Measurements from ENCODE around the gene SAPCD2. TPM values are rescaled to one million over a fixed set of nuclear protein-coding genes. Genes with fewer than 3 reads are reported as not detected.
A peak's percentile ranks its signal among the peaks of the same experiment; 100 is the strongest.

Gene SAPCD2
- total and polyA plus RNA-seq, 9 donors = 0.10 to 0.62 (median 0.31) TPM; not detected in 2

DNA sequence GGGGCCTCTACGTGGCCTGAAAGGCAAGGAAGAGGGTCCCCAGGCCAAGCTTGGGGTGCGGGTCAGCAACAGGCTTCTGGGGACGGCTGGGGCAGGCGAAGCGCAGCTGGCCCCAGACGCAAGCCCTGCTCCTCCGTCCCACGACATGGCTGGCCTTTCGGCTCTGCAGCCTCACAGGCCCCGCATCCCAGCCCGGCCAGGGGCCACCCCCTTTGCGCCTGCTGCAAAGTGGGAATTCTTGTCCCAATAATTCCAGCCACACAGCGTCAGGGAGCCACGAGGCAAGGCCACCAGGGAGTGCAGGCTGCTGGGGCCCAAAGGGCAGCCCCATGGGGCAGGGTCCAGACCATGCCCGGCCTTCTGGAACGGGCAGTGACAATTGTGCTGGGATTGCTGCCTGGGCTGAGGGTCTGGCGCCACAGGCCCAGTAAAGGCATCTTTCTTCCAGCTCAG lies 15.4 kb downstream of the SAPCD2 start:
- H3K4me3 ChIP-seq = no peak overlapping the region
- WGBS, 3 donors = 68 to 76% (median 75%) methylated on average over 15 to 17 of the region's 17 CpGs
- H3K27ac ChIP-seq = peak overlapping the region; percentile 62 to 69

DNA sequence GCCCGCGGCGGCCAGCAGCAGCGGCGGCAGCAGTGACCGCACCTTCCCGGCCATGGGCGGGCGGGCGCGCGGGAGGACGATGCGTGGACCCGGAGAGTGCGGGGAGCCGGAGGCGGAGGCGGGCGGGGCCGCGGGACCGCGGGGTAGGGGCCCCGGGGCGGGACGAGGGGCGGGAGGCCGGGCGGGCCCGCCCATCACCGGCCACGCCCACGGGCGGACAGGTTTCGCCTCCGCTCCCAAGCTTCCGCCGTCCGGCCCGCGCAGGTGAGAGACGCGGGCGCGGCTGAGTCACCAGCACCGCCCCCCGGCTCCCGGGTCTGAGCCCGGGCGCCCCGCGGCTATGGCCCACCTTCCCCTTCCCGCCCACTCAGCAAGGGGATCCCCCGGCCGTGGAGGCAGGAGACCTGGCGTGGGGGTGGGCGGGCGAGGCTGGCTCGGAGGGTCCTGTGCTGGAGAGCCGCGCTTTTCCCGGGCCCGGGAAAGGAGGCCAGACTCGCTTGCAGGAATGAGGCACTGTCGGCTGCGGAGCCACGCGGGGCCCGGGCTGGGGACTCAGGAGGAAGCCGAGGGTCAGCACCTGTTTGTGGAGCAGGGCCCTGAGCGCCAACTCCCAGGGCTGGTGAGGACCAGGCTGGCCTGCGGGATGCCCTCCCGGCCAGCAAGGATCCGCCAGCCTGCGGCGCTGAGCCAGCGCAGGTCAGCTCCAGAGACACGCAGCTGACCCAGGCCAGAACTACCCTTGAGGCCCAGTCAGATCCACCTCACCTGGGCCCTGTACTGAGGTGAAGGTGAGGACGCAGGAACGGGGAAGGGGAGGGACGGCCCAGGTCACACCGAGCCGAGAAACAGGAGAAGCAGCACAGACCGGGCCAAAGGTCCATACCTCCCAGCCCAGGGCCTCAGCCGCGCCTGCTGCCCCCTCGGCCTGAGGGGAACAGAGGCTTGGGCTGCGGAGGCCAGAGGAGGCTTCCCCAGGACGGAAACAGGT lies 16.1 kb downstream of the SAPCD2 start, which contains the start of gene ENTPD2:
TSS of gene ENTPD2 (minus strand) at position 118 of the 988 bp plus-strand sequence. CDS start at position 54, 64 bp downstream.
- Histone ChIP-seq H3K9me3 (no peaks in the 10 kb centered on the region), H3K4me1 (ENCODE audit: insufficient read depth) (peaks cover 22% of the 10 kb centered on the region), H3K4me3 (peak within 1 kb of the TSS; percentile 13), H3K36me3 (no peaks in the 10 kb centered on the region), H3K27me3 (no peaks in the 10 kb centered on the region), H3K27ac (peak within 1 kb of the TSS in 1 of 2 donors; percentile 69)
- 24 to 37% (median 27%) methylated on average over 45 to 90 of the region's 90 CpGs for WGBS, 3 donors
- DNase-seq = peak in 1 of 5 donors; percentile 30
- intact Hi-C loops (cut with DNase I) = no loop called here
- no peak for TF ChIP-seq EP300 (IDR thresholded peaks at IDR 0.05)

More for the DNA sequence above, 15.4 kb downstream of the SAPCD2 start:
- Histone ChIP-seq H3K9me3 (no peaks in the 10 kb centered on the region), H3K27me3 (no peaks in the 10 kb centered on the region), H3K4me1 (ENCODE audit: insufficient read depth) (peaks cover 22% of the 10 kb centered on the region), H3K36me3 (no peaks in the 10 kb centered on the region)
- intact Hi-C loops (cut with DNase I) = no loop called here
- DNase-seq = peak in 1 of 5 donors; percentile 22
- TF ChIP-seq EP300 (IDR thresholded peaks at IDR 0.05) (no peak), POLR2A (IDR thresholded peaks at IDR 0.05) (no peak)
- TF ChIP-seq, protein P1, sequence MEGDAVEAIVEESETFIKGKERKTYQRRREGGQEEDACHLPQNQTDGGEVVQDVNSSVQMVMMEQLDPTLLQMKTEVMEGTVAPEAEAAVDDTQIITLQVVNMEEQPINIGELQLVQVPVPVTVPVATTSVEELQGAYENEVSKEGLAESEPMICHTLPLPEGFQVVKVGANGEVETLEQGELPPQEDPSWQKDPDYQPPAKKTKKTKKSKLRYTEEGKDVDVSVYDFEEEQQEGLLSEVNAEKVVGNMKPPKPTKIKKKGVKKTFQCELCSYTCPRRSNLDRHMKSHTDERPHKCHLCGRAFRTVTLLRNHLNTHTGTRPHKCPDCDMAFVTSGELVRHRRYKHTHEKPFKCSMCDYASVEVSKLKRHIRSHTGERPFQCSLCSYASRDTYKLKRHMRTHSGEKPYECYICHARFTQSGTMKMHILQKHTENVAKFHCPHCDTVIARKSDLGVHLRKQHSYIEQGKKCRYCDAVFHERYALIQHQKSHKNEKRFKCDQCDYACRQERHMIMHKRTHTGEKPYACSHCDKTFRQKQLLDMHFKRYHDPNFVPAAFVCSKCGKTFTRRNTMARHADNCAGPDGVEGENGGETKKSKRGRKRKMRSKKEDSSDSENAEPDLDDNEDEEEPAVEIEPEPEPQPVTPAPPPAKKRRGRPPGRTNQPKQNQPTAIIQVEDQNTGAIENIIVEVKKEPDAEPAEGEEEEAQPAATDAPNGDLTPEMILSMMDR (IDR thresholded peaks at IDR 0.05) = no peak

DNA sequence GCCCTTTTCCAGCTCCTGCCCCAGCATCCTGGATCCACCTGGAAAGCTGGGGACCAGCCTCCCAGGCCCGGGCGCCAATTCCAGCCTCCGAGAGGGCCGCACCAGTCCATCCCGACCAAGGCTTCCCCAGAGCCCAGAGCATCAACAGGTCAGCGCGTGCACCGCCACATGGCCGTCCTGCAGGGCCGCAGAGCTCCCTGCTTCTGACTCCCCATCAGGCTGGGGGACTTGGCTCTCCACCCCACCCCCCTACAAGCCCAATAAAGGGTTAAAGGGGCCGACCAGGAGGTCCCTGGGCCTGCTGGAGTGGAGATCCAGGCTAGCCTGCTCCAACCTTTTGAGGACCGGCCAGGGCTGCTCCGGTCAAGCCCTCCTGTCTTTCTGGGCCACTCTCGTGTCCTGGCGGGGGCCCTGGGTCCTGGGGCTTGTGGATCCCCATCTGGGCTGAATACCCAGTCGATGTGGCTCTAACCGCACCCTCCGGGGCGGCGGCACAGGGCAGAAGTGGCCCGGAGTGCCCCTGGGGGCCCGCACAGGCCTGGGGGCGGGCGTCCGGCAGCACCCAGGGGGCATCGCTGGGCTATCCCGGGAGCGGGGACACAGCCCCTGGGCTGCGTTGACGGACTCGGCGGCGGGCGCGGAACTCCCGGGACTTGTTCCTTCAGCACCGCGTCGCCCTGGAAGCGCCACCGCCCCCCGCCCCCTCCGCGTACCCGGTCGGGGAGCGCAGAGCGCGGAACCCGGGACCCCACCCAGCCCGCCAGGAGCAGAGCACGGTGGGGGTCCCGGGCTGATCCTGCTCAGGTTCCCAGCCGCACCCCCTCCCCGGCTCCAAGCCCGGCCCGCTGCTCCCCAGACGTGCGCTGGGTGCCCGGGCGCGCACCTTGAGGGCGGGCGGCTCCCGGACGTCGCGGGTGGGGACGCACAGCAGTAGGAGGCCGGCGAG lies 17.1 kb downstream of the SAPCD2 start:
- Histone ChIP-seq H3K36me3 (no peaks in the 10 kb centered on the region), H3K27me3 (peaks cover 3% of the 10 kb centered on the region), H3K4me1 (ENCODE audit: insufficient read depth) (peaks cover 22% of the 10 kb centered on the region), H3K27ac (no peak overlapping the region), H3K4me3 (peak overlapping the region; percentile 13), H3K9me3 (no peaks in the 10 kb centered on the region)
- TF ChIP-seq, protein P1 (IDR thresholded peaks at IDR 0.05) = no peak
- TF ChIP-seq POLR2A (IDR thresholded peaks at IDR 0.05) (no peak), EP300 (IDR thresholded peaks at IDR 0.05) (no peak)
- intact Hi-C loops (cut with DNase I) = no loop called here
- peak in 1 of 5 donors; percentile 19 for DNase-seq
- 15 to 31% (median 23%) methylated on average over 33 to 71 of the region's 71 CpGs for WGBS, 3 donors

DNA sequence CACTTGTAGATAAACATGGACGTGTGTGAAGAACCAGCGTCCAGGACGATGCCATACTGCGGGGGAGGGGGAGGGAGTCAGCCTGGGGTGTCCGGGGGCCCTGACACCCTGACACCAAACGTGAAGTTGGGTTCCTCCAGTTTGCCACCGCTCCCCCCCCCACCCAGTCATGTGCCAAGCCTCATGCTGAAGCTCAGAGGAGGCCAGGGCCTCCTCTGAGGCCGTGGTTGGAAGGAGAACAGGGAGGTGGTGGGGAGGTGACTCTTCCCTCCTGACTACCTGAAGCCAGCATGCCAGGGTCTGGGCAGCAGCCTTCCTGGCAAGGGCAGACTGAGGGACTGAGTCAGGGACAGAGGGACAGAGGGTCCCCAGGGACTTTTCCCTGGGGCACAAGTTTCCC lies 18.1 kb downstream of the SAPCD2 start:
- TF ChIP-seq, protein P1 (IDR thresholded peaks at IDR 0.05) = no peak
- TF ChIP-seq EP300 (IDR thresholded peaks at IDR 0.05) = no peak
- no peak for TF ChIP-seq POLR2A (IDR thresholded peaks at IDR 0.05)
- H3K27ac ChIP-seq = no peak overlapping the region
- intact Hi-C loops (cut with DNase I) = no loop called here
- peaks cover 22% of the 10 kb centered on the region for H3K4me1 ChIP-seq (ENCODE audit: insufficient read depth)
- no peak for DNase-seq
- no peak overlapping the region for H3K4me3 ChIP-seq
- H3K9me3 ChIP-seq = no peaks in the 10 kb centered on the region
- H3K27me3 ChIP-seq = peaks cover 6% of the 10 kb centered on the region
- H3K36me3 ChIP-seq = no peaks in the 10 kb centered on the region
- WGBS, 3 donors = 70 to 81% (median 77%) methylated on average over 8 of the region's 8 CpGs

All from ovary (tissue), 9 donors.